GM12878 (cell line): ENCODE measurements around the gene NUDCD3.

Experiments used
- CTCF ChIP-seq, 3 experiments: IDR thresholded peaks in 2 of 3; conservative IDR thresholded peaks in 1 of 3; 2 replicates each; pipeline ENCODE4 v1.5.1; 2011; ENCODE audit warnings: low read depth in 3 of 3, low read length in 3 of 3, mild to moderate bottlenecking in 3 of 3, control low read depth in 2 of 3, moderate library complexity in 2 of 3, inconsistent platforms in 1 of 3, mixed read lengths in 1 of 3; ENCODE audit not compliant: control insufficient read depth in 2 of 3, insufficient read depth in 1 of 3; ENCODE audit errors: extremely low read depth in 1 of 3
- MXI1 ChIP-seq: fragments of 150-350 bp; IDR thresholded peaks from 2 replicates; pipeline ENCODE4 v1.6.1; 2011; ENCODE audit warnings: low read depth, mild to moderate bottlenecking, inconsistent platforms, low read length, improper control_type of control experiment
- SP1 ChIP-seq: IDR thresholded peaks from one replicate; pipeline ENCODE4 v1.6.1; 2011; ENCODE audit warnings: low read depth, low read length
- TBL1XR1 ChIP-seq: IDR thresholded peaks from 2 replicates; pipeline ENCODE4 v1.6.1; 2012; ENCODE audit warnings: low read depth, low read length, improper control_type of control experiment

GRCh38 chr7:44394112-44394447 lies 96.4 kb downstream of the NUDCD3 start:
- TF ChIP-seq SP1 (no peak), TBL1XR1 (no peak), CTCF (IDR thresholded peaks at IDR 0.05 in 2 of 3, conservative IDR thresholded peaks at IDR 0.05 in 1 of 3; ENCODE audit: control insufficient read depth in 2 of 3, extremely low read depth in 1 of 3, insufficient read depth in 1 of 3, low read depth in 3 of 3, low read length in 3 of 3) (no peak), MXI1 (no peak)
